ENCODE data around the gene NPAS1.

DNA sequence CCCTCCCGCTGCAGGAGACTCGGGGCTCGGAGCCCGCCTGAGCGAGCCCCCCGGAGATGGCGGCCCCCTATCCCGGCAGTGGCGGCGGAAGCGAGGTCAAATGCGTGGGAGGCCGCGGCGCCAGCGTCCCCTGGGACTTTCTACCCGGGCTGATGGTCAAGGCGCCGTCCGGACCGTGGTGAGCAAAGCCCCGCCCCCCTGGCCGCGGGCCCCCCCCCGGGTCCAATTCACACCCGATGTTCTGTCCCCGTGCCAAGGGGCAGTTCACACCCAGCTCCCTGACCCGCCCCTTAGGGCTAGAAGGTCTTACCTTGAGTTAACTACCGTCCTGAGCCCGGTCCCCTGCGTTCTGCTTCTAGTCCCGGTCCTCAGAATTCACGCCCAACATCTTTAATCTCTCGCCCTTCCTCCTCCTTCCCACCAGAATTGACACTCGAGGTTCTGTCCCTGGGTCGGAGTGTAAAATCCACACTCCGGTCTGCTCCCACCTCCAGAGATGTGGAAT lies 1.4 kb downstream of the NPAS1 start:
- TF ChIP-seq, protein P1, sequence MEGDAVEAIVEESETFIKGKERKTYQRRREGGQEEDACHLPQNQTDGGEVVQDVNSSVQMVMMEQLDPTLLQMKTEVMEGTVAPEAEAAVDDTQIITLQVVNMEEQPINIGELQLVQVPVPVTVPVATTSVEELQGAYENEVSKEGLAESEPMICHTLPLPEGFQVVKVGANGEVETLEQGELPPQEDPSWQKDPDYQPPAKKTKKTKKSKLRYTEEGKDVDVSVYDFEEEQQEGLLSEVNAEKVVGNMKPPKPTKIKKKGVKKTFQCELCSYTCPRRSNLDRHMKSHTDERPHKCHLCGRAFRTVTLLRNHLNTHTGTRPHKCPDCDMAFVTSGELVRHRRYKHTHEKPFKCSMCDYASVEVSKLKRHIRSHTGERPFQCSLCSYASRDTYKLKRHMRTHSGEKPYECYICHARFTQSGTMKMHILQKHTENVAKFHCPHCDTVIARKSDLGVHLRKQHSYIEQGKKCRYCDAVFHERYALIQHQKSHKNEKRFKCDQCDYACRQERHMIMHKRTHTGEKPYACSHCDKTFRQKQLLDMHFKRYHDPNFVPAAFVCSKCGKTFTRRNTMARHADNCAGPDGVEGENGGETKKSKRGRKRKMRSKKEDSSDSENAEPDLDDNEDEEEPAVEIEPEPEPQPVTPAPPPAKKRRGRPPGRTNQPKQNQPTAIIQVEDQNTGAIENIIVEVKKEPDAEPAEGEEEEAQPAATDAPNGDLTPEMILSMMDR (IDR thresholded peaks at IDR 0.05; ENCODE audit: poor library complexity) = no peak
- TF ChIP-seq EZH2 (IDR thresholded peaks at IDR 0.05; ENCODE audit: borderline replicate concordance) = no peak
- no peak for TF ChIP-seq EZH2phosphoT487 (IDR thresholded peaks at IDR 0.05; ENCODE audit: low read depth, severe bottlenecking, unreplicated experiment)
